K562 (cell line): ENCODE measurements around the gene STAT6. TPM values are rescaled to one million over a fixed set of nuclear protein-coding genes. Genes with fewer than 3 reads are reported as not detected.

ENCODE experiments used
- ATAC-seq: fragments of 200-7000 bp; cut with Tn5 transposase; 3 replicates; pipeline ENCODE4 v1.9.1; 2020; ENCODE audit warnings: moderate library complexity
- BruUV-seq: library from RNA; stranded (reverse); fragments of 400-500 nt; replicated peaks from 2 replicates; lab custom pipeline; 2021; lab: Mats Ljungman, UMichigan
- CTCF ChIA-PET: fragments of 300-600 bp; formaldehyde crosslinking; extraction: SDS; loops from one replicate; lab custom pipeline; 2021; ENCODE audit warnings: low intra/inter-chr PET ratio; lab: Yijun Ruan, JAX
- POLR2A ChIA-PET: fragments of 300-600, 350-650 bp; sonication (Branson Sonifier 250); formaldehyde crosslinking; extraction: SDS; loops from one replicate; lab custom pipeline; 2021; ENCODE audit warnings: antibody characterized with exemption, inconsistent platforms; lab: Yijun Ruan, JAX
- DNase-seq, 4 experiments: peaks; one replicate each; pipeline versions ENCODE4 v3.0.0 to v3.0.0-alpha.2; 2011 to 2018; ENCODE audit warnings: low spot score in 3 of 4, mixed read lengths in 3 of 4; ENCODE audit errors: extremely low read depth in 1 of 4
- FAIRE-seq: peaks from 2 replicates; lab custom pipeline; 2011; peaks lifted over from hg19 to GRCh38; lab: Jason Lieb, UNC
- H2AFZ ChIP-seq: 2 replicates; pipeline ENCODE4 v1.6.0; 2011; ENCODE audit warnings: low read depth, low read length, control low read depth, inconsistent platforms
- H3K27ac ChIP-seq: fragments of 200-600 bp; 3 replicates; pipeline ENCODE4 v1.8.0; 2011; ENCODE audit warnings: low read depth, mild to moderate bottlenecking, control low read depth, inconsistent platforms, low read length, moderate library complexity, mixed read lengths; ENCODE audit errors: extremely low read depth
- H3K27me3 ChIP-seq, 2 experiments: fragments of 300-600 bp in 1 of 2; 2 replicates in 1 of 2; 3 replicates in 1 of 2; pipeline versions ENCODE4 v1.6.0 to v1.8.0; 2011; ENCODE audit warnings: inconsistent platforms in 2 of 2, low read length in 2 of 2, mild to moderate bottlenecking in 1 of 2, mixed read lengths in 1 of 2, moderate library complexity in 1 of 2; ENCODE audit not compliant: control insufficient read depth in 2 of 2, insufficient read depth in 2 of 2
- H3K36me3 ChIP-seq: fragments of 300-600 bp; 3 replicates; pipeline ENCODE4 v1.8.0; 2011; ENCODE audit warnings: mild to moderate bottlenecking, low read length, inconsistent platforms; ENCODE audit not compliant: control insufficient read depth, insufficient read depth
- H3K4me1 ChIP-seq, 2 experiments: fragments of 200-600 bp in 1 of 2; replicated peaks in 1 of 2; 2 replicates in 1 of 2; 3 replicates in 1 of 2; pipeline versions ENCODE4 v1.5.1 to v1.8.0; 2011; ENCODE audit warnings: inconsistent platforms in 2 of 2, low read length in 2 of 2, mild to moderate bottlenecking in 1 of 2, mixed read lengths in 1 of 2, moderate library complexity in 1 of 2; ENCODE audit not compliant: control insufficient read depth in 2 of 2, insufficient read depth in 2 of 2
- H3K4me2 ChIP-seq: 2 replicates; pipeline ENCODE4 v1.6.1; 2011; ENCODE audit warnings: low read length, control low read depth, inconsistent platforms, mixed read lengths; ENCODE audit not compliant: insufficient read depth
- H3K4me3 ChIP-seq: fragments of 200-600 bp; sonication (generic), shearing (Covaris generic); 2 replicates; pipeline ENCODE4 v1.5.1; 2016; ENCODE audit warnings: control low read depth, inconsistent platforms
- H3K79me2 ChIP-seq: fragments of 200-600 bp; 3 replicates; pipeline ENCODE4 v1.8.0; 2011; ENCODE audit warnings: low read length, inconsistent platforms; ENCODE audit not compliant: control insufficient read depth, insufficient read depth
- H3K9ac ChIP-seq, 2 experiments: 2 replicates each; pipeline versions ENCODE4 v1.6.0 to v1.6.1; 2011; ENCODE audit warnings: low read depth in 2 of 2, low read length in 2 of 2, control low read depth in 1 of 2, inconsistent platforms in 1 of 2, mild to moderate bottlenecking in 1 of 2, mixed read lengths in 1 of 2; ENCODE audit not compliant: insufficient read depth in 1 of 2
- H3K9me1 ChIP-seq: one replicate; pipeline ENCODE4 v1.6.0; 2011; ENCODE audit warnings: inconsistent platforms, mild to moderate bottlenecking, low read length, moderate library complexity; ENCODE audit not compliant: control insufficient read depth, insufficient read depth
- H3K9me3 ChIP-seq: replicated peaks from 2 replicates; pipeline ENCODE4 v1.5.1; 2011; ENCODE audit warnings: low read depth, low read length, inconsistent platforms; ENCODE audit not compliant: control insufficient read depth, insufficient read depth
- H4K20me1 ChIP-seq: replicated peaks from 2 replicates; pipeline ENCODE4 v1.6.1; 2011; ENCODE audit warnings: low read length, inconsistent platforms, mixed read lengths; ENCODE audit not compliant: control insufficient read depth, insufficient read depth
- BRF2 ChIP-seq: IDR thresholded peaks from 3 replicates; pipeline ENCODE4 v1.6.1; 2011; ENCODE audit warnings: borderline replicate concordance, mild to moderate bottlenecking; ENCODE audit not compliant: insufficient read length, insufficient read depth
- HCFC1 ChIP-seq: IDR thresholded peaks from 2 replicates; pipeline ENCODE4 v1.6.1; 2012; ENCODE audit warnings: low read depth, low read length, improper control_type of control experiment
- MCM5 ChIP-seq: fragments of 450-650 bp; IDR thresholded peaks from 2 replicates; pipeline ENCODE4 v1.6.1; 2016; ENCODE audit warnings: low read depth
- MCM7 ChIP-seq, 2 experiments: fragments of 450-650 bp; IDR thresholded peaks; 2 replicates each; pipeline ENCODE4 v1.6.1; 2016 to 2018
- NFXL1 ChIP-seq: fragments of 450-650 bp; formaldehyde crosslinking; IDR thresholded peaks from 2 replicates; pipeline ENCODE4 v1.4.0; 2021; ENCODE audit warnings: mild to moderate bottlenecking
- PTTG1 ChIP-seq: fragments of 450-650 bp; IDR thresholded peaks from 2 replicates; pipeline ENCODE4 v1.6.1; 2016; ENCODE audit warnings: low read depth, mild to moderate bottlenecking, missing genetic modification characterization, missing compliant biosample characterization
- SRSF7 ChIP-seq: fragments of 200-400 bp; formaldehyde crosslinking; optimal IDR thresholded peaks from 2 replicates; pipeline ENCODE3; 2017; ENCODE audit warnings: mild to moderate bottlenecking, low read depth, low read length
- STAG1 ChIP-seq: sonication (generic); formaldehyde crosslinking; IDR thresholded peaks from 2 replicates; pipeline ENCODE4 v1.5.0; 2020; ENCODE audit warnings: missing genetic modification reagents, borderline replicate concordance
- TEAD2 ChIP-seq: fragments of 450-650 bp; IDR thresholded peaks from 2 replicates; pipeline ENCODE4 v1.6.1; 2016; ENCODE audit warnings: missing genetic modification characterization, control low read depth, missing compliant biosample characterization
- USF1 ChIP-seq: sonication (generic); formaldehyde crosslinking; IDR thresholded peaks from 2 replicates; pipeline ENCODE4 v1.9.0; 2022; ENCODE audit warnings: mild to moderate bottlenecking, missing genetic modification reagents
- WGBS: fragments of 100-300 bp; shearing (Covaris generic); methylation state at CpG from one replicate; pipeline ENCODE4 v1.1.6; 2016; ENCODE audit warnings: low coverage, mixed read lengths; ENCODE audit not compliant: insufficient coverage; ENCODE audit errors: missing lambda C conversion rate; 5-methylcytosine and 5-hydroxymethylcytosine counted together
- in situ Hi-C: fragments of 300-500 bp; cut with MboI; formaldehyde crosslinking; loops from 4 replicates; pipeline ENCODE4 v1.15.0; 2018; ENCODE audit warnings: inconsistent platforms, mixed read lengths
- intact Hi-C: fragments of 100-400 bp; cut with micrococcal nuclease; formaldehyde crosslinking; loops from 2 replicates; pipeline ENCODE4 v1.14.2; 2022
- polyA plus RNA-seq, 8 experiments: library from polyadenylated mRNA; depleted of rRNA in 4 of 8; stranded (reverse) in 5 of 8; unstranded in 3 of 8; fragments of >200 nt; fragmentation: Nextera tagmentation in 2 of 8; fragmentation: Illumina TruSeq in 1 of 8; extraction: Ambion mirVana in 2 of 8; extraction: Trizol in 1 of 8; gene quantifications; 2 replicates each; pipeline versions ENCODE4 v1.2.1 to v1.2.3, GENCODE V29; 2011 to 2014; ENCODE audit warnings: inconsistent platforms in 1 of 8, missing spikeins in 1 of 8
- total RNA-seq, 7 experiments: library from RNA; depleted of rRNA in 6 of 7; stranded (reverse); fragments of >200 nt in 6 of 7; fragmentation: Illumina TruSeq in 2 of 7; extraction: Trizol in 2 of 7; gene quantifications; 2 replicates each; pipeline versions ENCODE4 v1.2.1 to v1.2.3, GENCODE V29; 2011 to 2021; ENCODE audit warnings: low replicate concordance in 1 of 7
- TF ChIP-seq, protein P1 (sequence below): fragments of 250-450 bp; sonication (Bioruptor Pico); IDR thresholded peaks from 2 replicates; pipeline ENCODE4 v1.4.0; 2020; ENCODE audit warnings: mild to moderate bottlenecking, moderate library complexity
- TF ChIP-seq, protein P2 (sequence below), 2 experiments: fragments of 450-650 bp in 1 of 2; sonication (generic) in 1 of 2; formaldehyde crosslinking in 1 of 2; IDR thresholded peaks in 1 of 2; conservative IDR thresholded peaks in 1 of 2; 2 replicates each; pipeline versions ENCODE4 v1.6.1 to v1.8.1; 2016 to 2023; ENCODE audit warnings: mild to moderate bottlenecking in 2 of 2, moderate library complexity in 2 of 2, inconsistent platforms in 1 of 2, missing genetic modification reagents in 1 of 2

The STAT6 gene
- total and polyA plus RNA-seq, 9 of the 15 experiments (the other 6 are each of a cell fraction or from before 2014, with no cell fraction given) = 2.4 to 49.5 (median 26.5) TPM

DNA sequence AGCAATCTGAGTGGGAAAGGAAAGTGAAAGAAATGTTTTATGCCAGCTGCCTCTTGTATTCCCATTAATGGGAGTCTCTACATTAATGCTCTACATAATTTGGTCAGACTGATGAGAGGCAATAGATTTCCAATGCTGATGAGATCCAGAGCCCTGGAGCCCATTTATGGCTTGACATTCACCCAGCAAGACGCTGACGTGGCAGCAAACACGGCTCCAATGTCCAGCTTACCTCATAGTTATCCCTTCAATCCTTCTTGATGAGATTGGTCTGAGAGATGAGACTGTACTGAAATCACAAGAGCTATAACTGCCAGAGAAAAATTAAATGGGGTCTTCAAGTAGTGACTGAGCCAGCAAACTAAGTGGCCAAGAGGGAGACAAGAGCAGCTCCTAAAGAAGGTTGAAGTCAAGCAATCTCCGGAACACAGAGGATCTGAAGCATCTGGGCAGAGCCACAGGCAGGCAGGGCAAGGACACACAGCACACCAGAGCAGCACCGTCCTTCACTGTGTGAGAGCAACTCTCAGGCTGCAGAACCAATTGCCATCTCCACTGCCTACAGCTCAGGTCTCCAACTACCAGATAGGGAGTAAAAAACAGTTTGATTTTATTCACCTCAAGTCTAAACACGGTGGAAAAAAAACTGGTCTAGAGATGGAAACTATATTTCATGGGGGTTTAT, 54.0 kb downstream of the STAT6 start:
- H3K9ac ChIP-seq = no peak overlapping the region; a peak in 1 of 4 replicates
- ChIA-PET POLR2A (interaction anchor here (0.7 to 1.5 kb wide), 9 partner anchors 12 to 55 kb away, joined by 3 to 7 read pairs (median 3); no protein-coding TSS in a partner anchor), CTCF (interaction anchor here (1.8 kb wide), 1 partner anchor 49 kb away, joined by 4 read pairs; no protein-coding TSS in a partner anchor)
- H2AFZ ChIP-seq = no peak overlapping the region
- in situ Hi-C loops = no loop called here
- no peaks in the 10 kb centered on the region for H3K79me2 ChIP-seq
- no peak overlapping the region for H3K27ac ChIP-seq
- BruUV-seq = no TSS peak
- H3K9me1 ChIP-seq = no peaks in the 10 kb centered on the region
- no peak overlapping the region for H3K4me3 ChIP-seq
- intact Hi-C loops = no loop called here
- FAIRE-seq (no peak), DNase-seq (no peak), ATAC-seq (no peak)
- no peaks in the 10 kb centered on the region for H3K27me3 ChIP-seq
- H3K4me1 ChIP-seq = no peaks in the 10 kb centered on the region
- 93% methylated on average over 6 of the region's 6 CpGs for WGBS
- H3K4me2 ChIP-seq = no peak overlapping the region
- H3K9me3 ChIP-seq = no peaks in the 10 kb centered on the region
- H4K20me1 ChIP-seq = no peaks in the 10 kb centered on the region
- H3K36me3 ChIP-seq = peaks cover 60% of the 10 kb centered on the region
- TF ChIP-seq PTTG1 = no peak
- no peak for TF ChIP-seq USF1
- TF ChIP-seq MCM5 = no peak
- TF ChIP-seq, protein P1, sequence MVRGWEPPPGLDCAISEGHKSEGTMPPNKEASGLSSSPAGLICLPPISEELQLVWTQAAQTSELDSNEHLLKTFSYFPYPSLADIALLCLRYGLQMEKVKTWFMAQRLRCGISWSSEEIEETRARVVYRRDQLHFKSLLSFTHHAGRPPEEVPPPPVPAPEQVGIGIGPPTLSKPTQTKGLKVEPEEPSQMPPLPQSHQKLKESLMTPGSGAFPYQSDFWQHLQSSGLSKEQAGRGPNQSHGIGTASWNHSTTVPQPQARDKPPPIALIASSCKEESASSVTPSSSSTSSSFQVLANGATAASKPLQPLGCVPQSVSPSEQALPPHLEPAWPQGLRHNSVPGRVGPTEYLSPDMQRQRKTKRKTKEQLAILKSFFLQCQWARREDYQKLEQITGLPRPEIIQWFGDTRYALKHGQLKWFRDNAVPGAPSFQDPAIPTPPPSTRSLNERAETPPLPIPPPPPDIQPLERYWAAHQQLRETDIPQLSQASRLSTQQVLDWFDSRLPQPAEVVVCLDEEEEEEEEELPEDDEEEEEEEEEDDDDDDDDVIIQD (CRISPR knock-in tag) = no peak
- no peak for TF ChIP-seq MCM7 (IDR thresholded peaks at IDR 0.05)
- no peak for TF ChIP-seq HCFC1
- no peak for TF ChIP-seq TEAD2
- TF ChIP-seq, protein P2, sequence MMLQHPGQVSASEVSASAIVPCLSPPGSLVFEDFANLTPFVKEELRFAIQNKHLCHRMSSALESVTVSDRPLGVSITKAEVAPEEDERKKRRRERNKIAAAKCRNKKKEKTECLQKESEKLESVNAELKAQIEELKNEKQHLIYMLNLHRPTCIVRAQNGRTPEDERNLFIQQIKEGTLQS (IDR thresholded peaks at IDR 0.05) = no peak
- TF ChIP-seq, protein P2 (CRISPR knock-in tag; conservative IDR thresholded peaks at IDR 0.05) = no peak
- TF ChIP-seq STAG1 = no peak
- TF ChIP-seq BRF2 = no peak
- no peak for TF ChIP-seq NFXL1 (CRISPR knock-in tag)
- no peak for TF ChIP-seq SRSF7
